ENCODE measurements around the gene CDC6. TPM values are rescaled to one million over a fixed set of nuclear protein-coding genes. Genes with fewer than 3 reads are reported as not detected.

The CDC6 gene
- polyA plus RNA-seq, 1 donor: 11.8 TPM

DNA sequence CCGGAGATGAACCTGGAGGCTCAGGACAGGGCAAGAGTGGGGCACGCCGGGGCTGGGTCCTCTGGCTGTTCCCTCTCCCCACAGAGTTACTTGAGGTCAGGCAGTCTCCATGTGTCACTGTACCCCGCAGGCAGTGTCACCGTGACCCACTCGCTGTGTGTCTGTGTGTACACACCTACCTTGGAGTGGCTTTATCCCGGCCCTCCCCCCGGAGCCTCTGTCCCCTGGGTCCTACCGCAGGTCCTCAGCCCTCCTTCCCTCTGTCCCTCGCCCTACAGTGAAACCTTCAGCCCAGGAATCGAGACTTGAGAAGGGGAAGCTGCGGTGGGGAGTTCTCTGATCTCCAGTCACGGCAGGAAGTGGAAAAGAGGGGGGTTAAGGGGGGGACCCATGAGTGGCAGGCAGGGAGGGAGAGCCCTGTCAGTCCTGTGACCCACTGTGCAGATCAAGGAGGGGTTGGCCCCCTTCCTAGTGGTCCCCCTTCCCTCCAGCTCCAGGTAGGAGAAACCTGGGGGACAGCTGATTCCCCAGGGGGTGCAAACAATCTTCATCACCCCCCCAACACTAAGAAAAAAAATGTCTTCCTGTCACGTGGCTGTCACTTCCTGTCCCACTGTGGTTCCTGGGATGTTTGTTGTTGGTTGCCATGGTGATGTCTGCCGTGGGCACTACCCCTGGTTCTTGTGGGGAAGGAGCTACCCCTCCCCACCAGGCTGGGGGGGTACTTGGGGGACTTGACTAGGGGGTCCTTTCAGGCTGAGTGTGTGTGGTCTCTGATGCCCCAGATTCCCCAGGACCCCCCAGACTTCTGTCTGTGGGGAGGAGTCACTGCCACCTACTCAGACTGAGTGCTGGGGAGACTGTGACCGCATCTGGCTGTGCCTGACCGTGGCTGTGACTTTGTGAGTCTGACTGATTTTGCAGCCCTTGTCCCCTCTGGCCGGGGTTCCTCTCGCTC lies 35.0 kb downstream of the CDC6 start:
- Histone ChIP-seq H3K27ac (ENCODE audit: low read length) (peak overlapping the region; percentile 65), H3K4me1 (ENCODE audit: control insufficient read depth, insufficient read depth, low read length) (peaks cover 77% of the 10 kb centered on the region), H3K4me3 (ENCODE audit: low read length) (peak overlapping the region; percentile 1), H3K27me3 (ENCODE audit: control insufficient read depth, insufficient read depth, low read length) (no peaks in the 10 kb centered on the region), H3K36me3 (ENCODE audit: control insufficient read depth, insufficient read depth, low read length) (no peaks in the 10 kb centered on the region), H3K9me3 (ENCODE audit: control insufficient read depth, low read depth, low read length) (no peaks in the 10 kb centered on the region)
- DNase-seq: peak in 1 of 2 donors; percentile 74
- no CpG with 5 or more reads among the region's 19 CpGs for WGBS (ENCODE audit: insufficient coverage, low lambda C conversion rate)

GRCh38 chr17:40323391-40324381 lies 36.0 kb downstream of the CDC6 start:
- no peaks in the 10 kb centered on the region for H3K36me3 ChIP-seq (ENCODE audit: control insufficient read depth, insufficient read depth, low read length)
- H3K4me3 ChIP-seq (ENCODE audit: low read length): no peak overlapping the region
- no peak for DNase-seq
- H3K4me1 ChIP-seq (ENCODE audit: control insufficient read depth, insufficient read depth, low read length): peaks cover 80% of the 10 kb centered on the region
- peak overlapping the region; percentile 65 for H3K27ac ChIP-seq (ENCODE audit: low read length)
- WGBS (ENCODE audit: insufficient coverage, low lambda C conversion rate): 100% methylated on average over 1 of the region's 10 CpGs
- no peaks in the 10 kb centered on the region for H3K27me3 ChIP-seq (ENCODE audit: control insufficient read depth, insufficient read depth, low read length)
- no peaks in the 10 kb centered on the region for H3K9me3 ChIP-seq (ENCODE audit: control insufficient read depth, low read depth, low read length)

DNA sequence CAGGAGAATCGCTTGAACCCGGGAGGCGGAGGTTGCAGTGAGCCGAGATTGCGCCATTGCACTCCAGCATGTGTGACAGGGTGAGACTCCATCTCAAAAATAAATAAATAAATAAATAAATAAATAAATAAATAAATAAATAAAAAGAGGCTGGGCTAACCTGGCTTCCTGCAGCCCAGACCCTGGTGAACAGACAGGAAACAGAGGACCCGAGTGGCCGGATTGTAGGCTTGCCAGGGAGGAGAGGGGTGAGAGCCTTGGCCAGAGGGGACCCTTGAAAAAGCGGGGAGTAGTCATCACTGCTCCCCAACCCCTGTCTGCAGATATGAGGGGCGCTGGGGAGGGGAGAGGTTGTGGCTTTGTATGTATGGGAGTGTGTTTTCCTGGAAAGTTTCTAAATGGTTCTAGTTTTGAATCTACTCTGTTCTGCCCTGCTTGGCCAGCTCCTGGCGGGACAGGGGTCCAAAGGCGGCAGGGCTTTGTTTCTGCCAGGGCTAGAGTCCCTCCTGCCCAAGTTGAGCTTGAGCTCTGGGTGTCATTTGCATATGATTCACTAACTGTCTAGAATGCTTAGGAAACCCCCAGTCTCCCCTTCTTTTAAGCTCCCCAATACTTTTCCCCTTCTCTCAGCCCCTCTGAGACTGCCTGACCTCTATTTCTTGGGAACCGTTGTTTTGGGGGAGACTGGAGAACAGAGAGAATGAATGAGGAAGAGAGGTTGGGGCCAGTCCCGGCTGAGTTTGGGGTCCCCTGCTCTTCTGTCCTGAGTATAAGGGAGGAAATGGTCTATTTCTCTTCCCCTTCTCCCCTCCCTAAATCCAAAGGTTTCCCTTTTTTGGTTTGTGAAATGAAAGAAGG lies 37.7 kb downstream of the CDC6 start:
- H3K27me3 ChIP-seq (ENCODE audit: control insufficient read depth, insufficient read depth, low read length): no peaks in the 10 kb centered on the region
- no peaks in the 10 kb centered on the region for H3K9me3 ChIP-seq (ENCODE audit: control insufficient read depth, low read depth, low read length)
- no peak overlapping the region for H3K27ac ChIP-seq (ENCODE audit: low read length)
- DNase-seq: no peak
- peaks cover 2% of the 10 kb centered on the region for H3K36me3 ChIP-seq (ENCODE audit: control insufficient read depth, insufficient read depth, low read length)
- no peak overlapping the region for H3K4me3 ChIP-seq (ENCODE audit: low read length)
- H3K4me1 ChIP-seq (ENCODE audit: control insufficient read depth, insufficient read depth, low read length): peaks cover 70% of the 10 kb centered on the region
- 73% methylated on average over 2 of the region's 13 CpGs for WGBS (ENCODE audit: insufficient coverage, low lambda C conversion rate)

GRCh38 chr17:40326014-40326831 lies 38.5 kb downstream of the CDC6 start:
- no CpG with 5 or more reads among the region's 17 CpGs for WGBS (ENCODE audit: insufficient coverage, low lambda C conversion rate)
- Histone ChIP-seq H3K27ac (ENCODE audit: low read length) (no peak overlapping the region), H3K9me3 (ENCODE audit: control insufficient read depth, low read depth, low read length) (no peaks in the 10 kb centered on the region), H3K27me3 (ENCODE audit: control insufficient read depth, insufficient read depth, low read length) (no peaks in the 10 kb centered on the region), H3K36me3 (ENCODE audit: control insufficient read depth, insufficient read depth, low read length) (peaks cover 11% of the 10 kb centered on the region), H3K4me3 (ENCODE audit: low read length) (no peak overlapping the region), H3K4me1 (ENCODE audit: control insufficient read depth, insufficient read depth, low read length) (peaks cover 71% of the 10 kb centered on the region)
- DNase-seq: no peak

DNA sequence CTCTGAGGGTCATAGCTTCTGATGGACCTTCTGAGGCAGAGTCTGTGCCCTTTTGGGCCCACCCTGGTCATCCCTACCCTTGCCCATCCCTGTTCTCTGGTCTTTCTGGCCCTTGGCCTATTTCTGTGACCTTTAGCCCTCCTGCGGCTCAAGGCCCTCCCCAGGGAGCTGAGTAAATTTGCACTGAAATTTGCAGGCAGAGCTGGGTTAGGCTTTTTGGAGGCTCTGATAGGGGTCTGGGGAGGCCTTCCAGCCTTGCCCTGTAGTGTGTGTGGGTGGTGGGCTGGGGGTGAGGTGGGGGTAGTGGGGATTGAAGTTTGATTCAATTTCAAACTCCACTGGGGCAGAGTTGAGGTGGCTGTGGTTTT lies 39.1 kb downstream of the CDC6 start:
- no peak for DNase-seq
- peaks cover under 1% of the 10 kb centered on the region for H3K9me3 ChIP-seq (ENCODE audit: control insufficient read depth, low read depth, low read length)
- no peak overlapping the region for H3K4me3 ChIP-seq (ENCODE audit: low read length)
- H3K36me3 ChIP-seq (ENCODE audit: control insufficient read depth, insufficient read depth, low read length): peaks cover 17% of the 10 kb centered on the region
- H3K4me1 ChIP-seq (ENCODE audit: control insufficient read depth, insufficient read depth, low read length): peaks cover 71% of the 10 kb centered on the region
- no CpG with 5 or more reads among the region's 1 CpG for WGBS (ENCODE audit: insufficient coverage, low lambda C conversion rate)
- no peaks in the 10 kb centered on the region for H3K27me3 ChIP-seq (ENCODE audit: control insufficient read depth, insufficient read depth, low read length)
- H3K27ac ChIP-seq (ENCODE audit: low read length): no peak overlapping the region

DNA sequence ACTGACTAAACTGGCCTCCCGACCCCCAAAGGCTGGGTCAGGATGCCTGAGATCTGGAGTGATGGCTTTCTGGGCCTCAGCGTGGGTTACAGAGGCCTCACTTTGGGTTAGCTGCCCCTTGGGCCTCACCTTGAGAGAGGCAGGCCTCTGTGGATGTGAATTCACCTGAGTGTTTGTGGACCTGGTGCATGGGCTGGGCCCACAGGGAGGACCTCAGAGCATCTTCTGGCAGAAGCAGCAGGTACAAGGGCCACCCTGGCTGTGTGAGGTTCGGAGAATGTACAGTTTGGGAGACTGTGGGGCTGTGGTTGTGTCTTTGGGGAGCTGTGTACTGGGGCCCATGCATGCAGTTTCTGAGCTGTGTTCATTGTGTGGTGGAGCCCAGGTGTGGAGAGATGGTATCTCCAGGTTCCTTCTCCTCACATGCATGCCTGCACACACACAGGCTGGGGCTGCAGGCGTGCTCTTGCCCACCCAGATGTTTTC lies 39.6 kb downstream of the CDC6 start:
- no peaks in the 10 kb centered on the region for H3K27me3 ChIP-seq (ENCODE audit: control insufficient read depth, insufficient read depth, low read length)
- H3K9me3 ChIP-seq (ENCODE audit: control insufficient read depth, low read depth, low read length): peaks cover 4% of the 10 kb centered on the region
- no peak overlapping the region for H3K4me3 ChIP-seq (ENCODE audit: low read length)
- H3K27ac ChIP-seq (ENCODE audit: low read length): no peak overlapping the region
- no CpG with 5 or more reads among the region's 4 CpGs for WGBS (ENCODE audit: insufficient coverage, low lambda C conversion rate)
- H3K4me1 ChIP-seq (ENCODE audit: control insufficient read depth, insufficient read depth, low read length): peaks cover 71% of the 10 kb centered on the region
- H3K36me3 ChIP-seq (ENCODE audit: control insufficient read depth, insufficient read depth, low read length): peaks cover 21% of the 10 kb centered on the region
- no peak for DNase-seq

DNA sequence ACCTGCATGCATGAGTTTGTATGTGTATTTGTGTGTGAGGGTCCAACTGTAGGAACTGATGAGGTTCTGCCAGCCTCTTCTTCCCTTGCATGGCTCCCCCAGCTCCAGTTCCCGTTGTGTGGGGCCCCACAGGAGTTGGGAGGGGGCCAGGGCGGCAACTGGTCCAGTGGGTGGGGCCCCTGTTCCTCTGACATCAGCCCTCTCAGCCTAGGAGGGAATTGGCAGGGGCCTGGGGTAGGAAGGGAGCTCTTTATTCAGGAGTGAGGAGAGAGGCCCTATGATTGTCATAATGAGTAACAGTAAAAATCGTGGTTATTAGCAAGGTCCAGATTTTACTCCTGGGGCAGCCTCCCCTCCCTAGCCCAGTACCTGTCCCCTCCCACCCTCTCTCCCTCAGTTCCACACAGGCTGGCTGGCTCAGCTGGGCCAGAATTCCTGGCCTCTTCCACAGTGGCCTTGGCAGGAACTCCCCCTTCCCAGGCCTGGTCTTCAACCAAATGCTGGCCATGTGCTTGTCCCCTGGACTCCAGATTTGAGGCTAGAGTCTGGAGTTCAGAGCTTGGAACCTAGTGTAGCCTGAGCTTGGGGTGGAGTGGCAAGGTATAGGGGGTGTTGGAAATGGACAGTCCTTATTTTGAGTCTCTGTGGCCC lies 40.2 kb downstream of the CDC6 start:
- no peak for DNase-seq
- no peak overlapping the region for H3K4me3 ChIP-seq (ENCODE audit: low read length)
- peaks cover 70% of the 10 kb centered on the region for H3K4me1 ChIP-seq (ENCODE audit: control insufficient read depth, insufficient read depth, low read length)
- H3K27me3 ChIP-seq (ENCODE audit: control insufficient read depth, insufficient read depth, low read length): no peaks in the 10 kb centered on the region
- no peak overlapping the region for H3K27ac ChIP-seq (ENCODE audit: low read length)
- peaks cover 4% of the 10 kb centered on the region for H3K9me3 ChIP-seq (ENCODE audit: control insufficient read depth, low read depth, low read length)
- H3K36me3 ChIP-seq (ENCODE audit: control insufficient read depth, insufficient read depth, low read length): peaks cover 26% of the 10 kb centered on the region
- no CpG with 5 or more reads among the region's 3 CpGs for WGBS (ENCODE audit: insufficient coverage, low lambda C conversion rate)

DNA sequence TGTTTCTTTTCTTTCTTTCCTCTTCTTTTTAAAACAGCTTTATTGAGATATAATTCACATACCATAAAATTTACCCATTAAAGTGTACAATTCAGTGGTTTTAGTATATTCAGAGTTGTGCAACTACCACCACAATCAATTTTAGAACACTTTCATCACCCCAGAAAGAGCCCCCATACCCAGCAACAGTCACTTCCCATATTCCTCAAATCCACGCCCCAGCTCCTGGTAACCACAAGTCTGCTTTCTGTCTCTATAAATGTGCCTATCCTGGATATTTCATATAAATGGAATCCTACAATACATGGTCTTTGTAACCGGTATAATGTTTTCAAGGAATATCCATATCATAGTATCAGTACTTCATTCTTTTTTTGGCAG lies 40.7 kb downstream of the CDC6 start:
- Histone ChIP-seq H3K9me3 (ENCODE audit: control insufficient read depth, low read depth, low read length) (peaks cover 4% of the 10 kb centered on the region), H3K4me3 (ENCODE audit: low read length) (no peak overlapping the region), H3K4me1 (ENCODE audit: control insufficient read depth, insufficient read depth, low read length) (peaks cover 65% of the 10 kb centered on the region), H3K27ac (ENCODE audit: low read length) (no peak overlapping the region), H3K27me3 (ENCODE audit: control insufficient read depth, insufficient read depth, low read length) (no peaks in the 10 kb centered on the region), H3K36me3 (ENCODE audit: control insufficient read depth, insufficient read depth, low read length) (peaks cover 28% of the 10 kb centered on the region)
- 90% methylated on average over 2 of the region's 2 CpGs for WGBS (ENCODE audit: insufficient coverage, low lambda C conversion rate)
- DNase-seq: no peak

Data from large intestine (tissue), 3 donors.